Hepatocyte (in vitro differentiated cells): ENCODE measurements around the gene METRNL. TPM values are rescaled to one million over a fixed set of nuclear protein-coding genes. Genes with fewer than 3 reads are reported as not detected.

Experiments used
- DNase-seq: peaks from one replicate; pipeline ENCODE4 v3.0.0-alpha.2; 2016; ENCODE audit warnings: low spot score
- H2AFZ ChIP-seq: fragments of 200-600 bp; sonication (generic); 2 replicates; pipeline ENCODE4 v1.6.0; 2016; ENCODE audit warnings: antibody characterized with exemption, mild to moderate bottlenecking
- H3K27ac ChIP-seq: fragments of 200-600 bp; sonication (generic); 2 replicates; pipeline ENCODE4 v1.5.1; 2016; ENCODE audit warnings: mild to moderate bottlenecking
- H3K27me3 ChIP-seq: fragments of 200-600 bp; sonication (generic); 2 replicates; pipeline ENCODE4 v1.6.1; 2016
- H3K36me3 ChIP-seq: fragments of 200-600 bp; sonication (generic); replicated peaks from 2 replicates; pipeline ENCODE4 v1.5.1; 2016; ENCODE audit warnings: low read depth; ENCODE audit not compliant: insufficient read depth
- H3K4me1 ChIP-seq: fragments of 200-600 bp; sonication (generic); 2 replicates; pipeline ENCODE4 v1.5.1; 2016; ENCODE audit warnings: mild to moderate bottlenecking, moderate library complexity; ENCODE audit not compliant: insufficient read depth
- H3K4me2 ChIP-seq: fragments of 200-600 bp; sonication (generic); 2 replicates; pipeline ENCODE4 v1.6.0; 2016
- H3K4me3 ChIP-seq: fragments of 200-600 bp; sonication (generic); 2 replicates; pipeline ENCODE4 v1.5.1; 2016; ENCODE audit warnings: mild to moderate bottlenecking
- H3K79me2 ChIP-seq: fragments of 200-600 bp; sonication (generic); 2 replicates; pipeline ENCODE4 v1.6.0; 2017; ENCODE audit warnings: mild to moderate bottlenecking
- H3K9me2 ChIP-seq: fragments of 200-600 bp; sonication (generic); replicated peaks from 2 replicates; pipeline ENCODE4 v1.6.0; 2017; ENCODE audit warnings: mild to moderate bottlenecking; ENCODE audit not compliant: insufficient read depth
- H3K9me3 ChIP-seq: fragments of 200-600 bp; sonication (generic); 2 replicates; pipeline ENCODE4 v1.5.1; 2016; ENCODE audit warnings: low read depth, mild to moderate bottlenecking
- H4K20me1 ChIP-seq: fragments of 200-600 bp; sonication (generic); 2 replicates; pipeline ENCODE4 v1.6.0; 2016; ENCODE audit warnings: mild to moderate bottlenecking; ENCODE audit not compliant: insufficient read depth, poor library complexity, severe bottlenecking
- EZH2 ChIP-seq: fragments of 200-600 bp; sonication (generic); IDR thresholded peaks from 2 replicates; pipeline ENCODE4 v1.6.1; 2016; ENCODE audit warnings: antibody characterized with exemption, mild to moderate bottlenecking, borderline replicate concordance
- EZH2phosphoT487 ChIP-seq: fragments of 200-600 bp; sonication (generic); IDR thresholded peaks from one replicate; pipeline ENCODE4 v1.6.1; 2018; ENCODE audit warnings: antibody characterized with exemption, mild to moderate bottlenecking, low read depth, moderate library complexity; ENCODE audit not compliant: unreplicated experiment, severe bottlenecking
- WGBS: methylation state at CpG from one replicate; pipeline ENCODE4 v1.1.6; 2016; ENCODE audit warnings: low lambda C conversion rate; ENCODE audit errors: missing lambda C conversion rate; 5-methylcytosine and 5-hydroxymethylcytosine counted together
- polyA plus RNA-seq: library from polyadenylated mRNA; unstranded; fragments of >200 nt; fragmentation: Nextera tagmentation; extraction: Ambion mirVana; gene quantifications from 2 replicates; pipeline ENCODE4 v1.2.1, GENCODE V29; 2016
- total RNA-seq: library from RNA; depleted of rRNA; stranded (reverse); fragments of >200 nt; gene quantifications from 2 replicates; pipeline ENCODE4 v1.2.3, GENCODE V29; 2014
- TF ChIP-seq, protein P1 (sequence below): fragments of 200-600 bp; sonication (generic); IDR thresholded peaks from 2 replicates; pipeline ENCODE4 v1.5.1; 2016; ENCODE audit warnings: antibody characterized with exemption, mild to moderate bottlenecking; ENCODE audit not compliant: poor library complexity

The METRNL gene
- total and polyA plus RNA-seq, 2 experiments from 2014 or later, result 97.2 to 164 TPM

DNA sequence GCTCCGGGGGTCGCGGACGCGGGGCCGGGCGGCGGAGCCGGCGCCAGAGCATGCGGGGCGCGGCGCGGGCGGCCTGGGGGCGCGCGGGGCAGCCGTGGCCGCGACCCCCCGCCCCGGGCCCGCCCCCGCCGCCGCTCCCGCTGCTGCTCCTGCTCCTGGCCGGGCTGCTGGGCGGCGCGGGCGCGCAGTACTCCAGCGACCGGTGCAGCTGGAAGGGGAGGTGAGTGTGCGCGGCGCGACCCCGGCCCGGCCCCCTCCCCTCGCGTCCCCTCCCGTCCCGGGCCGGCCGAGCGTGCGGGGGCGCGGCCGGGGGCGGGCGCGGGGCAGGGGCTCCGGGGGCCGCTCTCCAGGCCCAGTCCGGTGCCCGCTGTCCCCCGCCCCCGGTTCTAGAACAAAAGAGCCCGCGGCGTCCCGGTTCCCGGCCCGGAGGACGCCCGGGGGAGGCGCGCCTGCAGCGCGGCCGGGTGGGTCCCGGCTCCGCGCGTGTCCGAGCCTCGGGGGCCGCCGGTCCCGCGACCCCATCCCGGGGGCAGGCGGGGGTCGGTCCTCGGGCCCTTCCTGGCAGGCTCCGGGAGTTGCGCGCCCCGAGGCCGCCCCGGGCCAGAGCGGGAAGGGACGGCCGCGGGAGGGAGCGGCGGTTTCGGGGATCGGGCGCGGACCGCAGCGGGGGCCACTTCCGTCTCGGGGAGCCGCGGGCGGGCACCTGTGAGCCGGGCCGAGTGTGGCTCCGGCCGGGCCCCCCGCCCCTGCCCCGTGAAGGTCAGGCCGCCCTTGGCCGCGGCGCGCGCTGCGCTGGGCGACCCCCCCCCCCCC, 563 bp downstream of the METRNL start:
- Histone ChIP-seq H2AFZ (no peak overlapping the region), H3K9me2 (no peaks in the 10 kb centered on the region), H3K36me3 (no peaks in the 10 kb centered on the region), H3K27me3 (peaks cover 15% of the 10 kb centered on the region), H3K4me3 (peak overlapping the region; percentile 89), H3K4me1 (peaks cover 39% of the 10 kb centered on the region), H3K9me3 (no peaks in the 10 kb centered on the region), H4K20me1 (peaks cover 21% of the 10 kb centered on the region), H3K27ac (peak overlapping the region; percentile 96), H3K79me2 (peaks cover 40% of the 10 kb centered on the region), H3K4me2 (peak overlapping the region; percentile 98)
- DNase-seq, result peak; percentile 60
- 0% methylated on average over 2 of the region's 127 CpGs for WGBS
- TF ChIP-seq EZH2phosphoT487 (no peak), EZH2 (no peak)
- TF ChIP-seq, protein P1, sequence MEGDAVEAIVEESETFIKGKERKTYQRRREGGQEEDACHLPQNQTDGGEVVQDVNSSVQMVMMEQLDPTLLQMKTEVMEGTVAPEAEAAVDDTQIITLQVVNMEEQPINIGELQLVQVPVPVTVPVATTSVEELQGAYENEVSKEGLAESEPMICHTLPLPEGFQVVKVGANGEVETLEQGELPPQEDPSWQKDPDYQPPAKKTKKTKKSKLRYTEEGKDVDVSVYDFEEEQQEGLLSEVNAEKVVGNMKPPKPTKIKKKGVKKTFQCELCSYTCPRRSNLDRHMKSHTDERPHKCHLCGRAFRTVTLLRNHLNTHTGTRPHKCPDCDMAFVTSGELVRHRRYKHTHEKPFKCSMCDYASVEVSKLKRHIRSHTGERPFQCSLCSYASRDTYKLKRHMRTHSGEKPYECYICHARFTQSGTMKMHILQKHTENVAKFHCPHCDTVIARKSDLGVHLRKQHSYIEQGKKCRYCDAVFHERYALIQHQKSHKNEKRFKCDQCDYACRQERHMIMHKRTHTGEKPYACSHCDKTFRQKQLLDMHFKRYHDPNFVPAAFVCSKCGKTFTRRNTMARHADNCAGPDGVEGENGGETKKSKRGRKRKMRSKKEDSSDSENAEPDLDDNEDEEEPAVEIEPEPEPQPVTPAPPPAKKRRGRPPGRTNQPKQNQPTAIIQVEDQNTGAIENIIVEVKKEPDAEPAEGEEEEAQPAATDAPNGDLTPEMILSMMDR, result no peak

- Histone ChIP-seq H3K9me3 (no peaks in the 10 kb centered on the region), H2AFZ (no peak overlapping the region), H3K27ac (peak overlapping the region; percentile 96), H3K9me2 (no peaks in the 10 kb centered on the region), H3K4me1 (peaks cover 44% of the 10 kb centered on the region), H3K27me3 (peaks cover 15% of the 10 kb centered on the region), H3K36me3 (no peaks in the 10 kb centered on the region), H3K4me2 (peak overlapping the region; percentile 98), H3K4me3 (peak overlapping the region; percentile 89), H4K20me1 (peaks cover 22% of the 10 kb centered on the region), H3K79me2 (peaks cover 45% of the 10 kb centered on the region)
- TF ChIP-seq EZH2 (no peak), EZH2phosphoT487 (no peak)
- TF ChIP-seq, protein P1, result no peak
- DNase-seq, result no peak
- WGBS, result no CpG with 5 or more reads among the region's 44 CpGs
These were observed 1.1 kb downstream of the METRNL start for GRCh38 chr17:83080579-83080857.

GRCh38 chr17:83080858-83081683, 1.7 kb downstream of the METRNL start:
- Histone ChIP-seq H3K36me3 (no peaks in the 10 kb centered on the region), H3K79me2 (peaks cover 51% of the 10 kb centered on the region), H3K4me1 (peaks cover 50% of the 10 kb centered on the region), H3K27me3 (peaks cover 15% of the 10 kb centered on the region), H3K9me2 (no peaks in the 10 kb centered on the region), H3K9me3 (no peaks in the 10 kb centered on the region), H3K4me2 (peak overlapping the region; percentile 98), H2AFZ (no peak overlapping the region), H3K27ac (peak overlapping the region; percentile 96), H3K4me3 (peak overlapping the region; percentile 89), H4K20me1 (peaks cover 22% of the 10 kb centered on the region)
- peak; percentile 77 for DNase-seq
- 30% methylated on average over 13 of the region's 91 CpGs for WGBS
- TF ChIP-seq EZH2phosphoT487, result no peak
- TF ChIP-seq, protein P1, result no peak
- no peak for TF ChIP-seq EZH2
